GM19463 (cell line): Measurements from ENCODE around the gene CLOCK.

Experiments
- ATAC-seq: cut with Tn5 transposase; IDR thresholded peaks from one replicate; pipeline ENCODE4 v1.9.1; 2021; ENCODE audit warnings: mild to moderate bottlenecking, moderate library complexity; ENCODE audit not compliant: unreplicated experiment

The CLOCK gene

DNA sequence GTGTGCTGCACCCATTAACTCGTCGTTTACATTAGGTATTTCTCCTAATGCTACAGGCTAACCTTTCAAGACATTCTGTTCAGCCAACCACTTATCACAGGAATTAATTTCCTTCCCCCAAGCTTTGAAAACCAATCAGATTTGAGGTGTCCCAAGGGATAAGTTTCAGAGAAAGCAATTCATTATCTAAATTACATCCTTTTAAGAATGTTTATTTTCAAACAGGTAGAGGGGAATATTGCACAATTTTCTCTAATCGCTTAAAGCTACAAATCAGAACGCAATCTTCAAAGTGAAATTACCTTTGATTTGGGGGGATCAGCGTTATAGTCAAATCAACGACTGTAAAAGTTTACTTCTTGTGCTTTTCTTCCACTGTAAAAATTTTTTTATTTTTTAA, 1.6 kb downstream of the CLOCK start:
- ATAC-seq: no peak

DNA sequence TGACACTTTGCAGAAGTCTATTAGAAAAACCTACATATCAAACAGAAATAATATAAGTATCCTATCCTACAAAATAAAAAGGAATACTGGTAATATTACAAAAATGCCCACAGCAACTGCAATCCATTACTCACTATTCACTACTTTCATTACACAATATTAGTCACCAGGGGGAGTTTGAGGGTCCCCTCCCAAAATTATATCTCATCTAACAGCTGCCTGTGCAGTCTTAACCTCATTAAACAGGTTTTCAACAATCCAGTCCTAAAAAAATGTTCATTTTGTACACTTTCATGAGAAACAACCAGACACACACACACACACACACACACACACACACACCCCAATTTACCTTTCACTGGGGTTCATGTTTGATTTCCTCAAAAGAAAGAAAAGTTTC, 2.9 kb downstream of the CLOCK start:
- no peak for ATAC-seq

DNA sequence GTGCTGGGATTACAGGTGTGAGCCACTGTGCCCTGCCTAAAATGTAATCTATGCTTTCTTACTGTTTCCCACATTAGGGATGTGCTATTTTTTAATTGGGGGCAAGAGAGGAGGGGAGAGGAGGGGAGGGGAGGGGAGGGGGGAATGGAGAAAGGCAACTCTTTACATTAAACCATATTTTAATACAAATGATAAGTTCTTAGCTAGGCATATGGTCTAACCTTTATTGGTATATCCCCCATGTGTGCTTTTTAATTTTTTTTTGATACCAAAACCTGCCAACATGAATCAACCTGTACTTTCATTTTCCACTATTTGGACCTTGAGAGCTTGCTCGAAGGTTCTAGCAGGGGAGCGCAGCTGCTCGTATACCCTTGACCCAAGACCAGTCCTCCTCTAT, 6.4 kb downstream of the CLOCK start:
- no peak for ATAC-seq

DNA sequence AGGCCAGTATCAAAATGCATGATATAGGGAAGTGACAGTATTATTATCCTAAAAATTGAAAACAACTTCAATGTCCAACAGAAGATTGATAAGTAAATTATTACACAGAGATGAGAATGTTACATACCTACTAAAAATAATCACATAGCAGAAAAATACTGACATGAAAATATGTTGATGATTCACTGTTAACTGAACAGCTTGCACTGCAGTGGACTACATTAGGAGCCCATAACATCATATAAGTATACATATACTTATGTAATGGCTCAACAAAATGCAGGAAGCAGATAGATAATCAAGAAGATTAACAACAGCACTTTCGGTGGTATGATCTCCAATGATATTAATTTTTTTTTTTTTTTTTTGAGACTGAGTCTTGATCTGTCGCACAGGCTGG, 7.1 kb downstream of the CLOCK start:
- no peak for ATAC-seq

DNA sequence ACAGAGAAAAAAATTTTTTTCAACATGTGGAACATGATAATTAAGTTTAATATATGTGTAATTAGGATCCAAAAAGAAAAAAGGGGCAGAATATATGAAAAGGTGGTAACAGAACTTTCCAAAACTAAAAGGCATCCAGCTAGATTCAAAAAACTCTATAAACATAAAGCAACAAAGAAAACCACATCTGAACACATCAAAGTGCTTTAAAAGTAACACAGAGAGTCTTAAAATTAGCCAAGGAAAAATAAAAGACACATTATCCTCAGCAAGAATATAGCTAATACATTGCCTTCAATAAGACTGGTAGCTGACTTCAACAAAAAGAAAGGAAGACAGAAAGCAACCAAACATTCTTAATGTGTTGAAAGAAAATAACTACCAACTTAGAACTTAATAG, 8.2 kb downstream of the CLOCK start:
- ATAC-seq: no peak

DNA sequence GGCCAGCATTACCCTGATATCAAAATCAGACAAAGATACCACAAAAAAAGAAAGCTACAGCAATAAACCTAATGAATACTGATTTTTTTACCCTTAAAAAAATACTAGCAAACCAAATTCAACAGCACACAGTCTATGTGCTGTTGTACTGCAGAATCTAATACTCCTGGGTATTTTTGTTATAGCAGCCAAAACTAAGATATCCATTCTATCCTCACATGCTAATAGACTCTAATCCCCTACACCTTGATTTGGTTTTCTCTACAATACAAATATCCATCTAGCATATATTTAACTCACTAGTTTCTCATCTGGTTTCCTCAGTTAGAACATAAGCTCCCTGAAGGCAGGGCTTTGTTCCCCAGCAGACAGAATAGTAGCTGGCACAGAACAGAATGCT, 12.4 kb downstream of the CLOCK start:
- ATAC-seq: no peak

DNA sequence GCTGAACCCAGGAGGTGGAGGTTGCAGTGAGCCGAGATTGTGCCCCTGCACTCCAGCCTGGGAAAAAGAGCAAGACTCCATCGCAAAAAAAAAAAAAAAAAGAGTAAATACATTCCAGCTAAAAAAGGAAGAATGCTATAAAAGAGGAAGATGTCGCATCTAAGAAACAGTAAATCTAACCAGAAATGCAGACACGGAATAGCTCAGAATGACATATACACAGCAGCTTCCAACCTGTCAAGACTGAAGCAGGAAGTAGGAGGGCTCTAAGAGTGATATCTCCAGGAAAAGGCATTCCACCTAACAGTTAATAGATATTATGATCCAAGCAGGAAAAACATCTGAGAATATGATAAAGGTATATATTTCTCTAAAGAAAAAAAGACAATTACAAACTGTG, 16.0 kb downstream of the CLOCK start:
- no peak for ATAC-seq

DNA sequence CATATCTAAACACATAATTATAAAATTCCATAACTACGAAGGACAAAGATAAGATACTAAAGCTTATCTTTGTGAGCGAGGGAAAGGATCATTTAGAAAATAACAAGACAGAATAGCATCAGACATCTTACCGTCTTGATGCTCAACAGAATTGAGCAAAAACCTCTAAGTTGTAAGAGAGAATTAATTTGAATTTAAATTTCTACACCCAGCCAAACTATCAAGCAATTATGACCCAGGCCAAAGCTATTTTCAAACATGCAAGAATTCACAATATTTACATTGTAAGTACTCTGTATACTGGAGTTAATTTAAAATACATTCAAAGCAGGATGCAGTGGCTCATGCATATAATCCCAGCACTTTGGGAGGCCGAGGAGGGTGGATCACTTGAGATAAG, 16.5 kb downstream of the CLOCK start:
- ATAC-seq: no peak

DNA sequence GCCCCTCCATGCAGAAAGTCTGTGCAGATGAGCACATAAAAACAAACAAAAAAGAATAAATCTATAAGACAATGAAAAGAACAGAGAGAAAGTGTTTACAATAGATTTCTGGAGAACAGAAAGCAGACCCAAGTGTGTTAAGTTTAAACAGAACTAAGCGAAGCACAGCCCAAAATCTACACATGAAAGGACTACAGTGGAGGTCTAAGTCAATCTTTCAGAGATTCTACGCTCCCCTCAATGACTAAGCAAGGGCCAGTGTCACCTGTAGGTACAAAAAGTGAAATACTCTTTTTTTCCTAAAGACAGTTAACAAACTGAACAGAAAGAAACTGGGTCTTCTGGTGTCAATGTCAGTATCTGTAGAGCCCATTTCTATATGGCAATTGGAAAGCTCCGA, 18.2 kb downstream of the CLOCK start:
- ATAC-seq: no peak

DNA sequence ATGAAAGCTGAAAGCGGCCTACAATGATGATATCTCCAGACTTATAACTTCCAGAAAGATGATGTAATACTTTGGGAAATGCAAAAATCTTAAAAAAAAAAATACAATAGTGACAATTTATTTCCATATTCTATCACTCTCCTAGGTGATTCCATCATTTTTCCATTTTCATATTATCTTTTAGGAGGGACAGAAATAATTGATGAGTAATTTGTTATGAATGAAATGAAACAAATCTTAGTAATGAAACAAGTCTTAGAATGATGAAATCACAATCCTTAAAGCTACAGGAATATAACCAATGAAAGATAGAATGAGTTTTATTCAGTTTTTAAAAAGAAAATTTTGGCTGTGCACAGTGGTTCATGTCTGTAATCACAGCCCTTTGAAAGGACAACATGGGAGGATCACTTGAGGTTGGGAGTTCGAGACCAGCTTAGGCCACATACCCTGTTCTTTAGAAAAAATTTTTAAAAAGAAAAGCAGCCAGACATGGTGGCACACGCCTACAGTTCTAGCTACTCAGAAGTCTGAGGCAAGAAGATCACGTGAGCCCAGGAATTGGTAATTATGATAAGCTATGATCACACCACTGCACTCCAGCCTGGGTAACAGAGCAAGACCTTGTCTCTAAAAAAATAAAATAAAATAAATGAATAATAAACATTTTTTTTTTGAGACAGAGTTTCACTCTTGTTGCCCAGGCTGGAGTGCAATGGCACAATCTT, 21.7 kb downstream of the CLOCK start:
- ATAC-seq: no peak

DNA sequence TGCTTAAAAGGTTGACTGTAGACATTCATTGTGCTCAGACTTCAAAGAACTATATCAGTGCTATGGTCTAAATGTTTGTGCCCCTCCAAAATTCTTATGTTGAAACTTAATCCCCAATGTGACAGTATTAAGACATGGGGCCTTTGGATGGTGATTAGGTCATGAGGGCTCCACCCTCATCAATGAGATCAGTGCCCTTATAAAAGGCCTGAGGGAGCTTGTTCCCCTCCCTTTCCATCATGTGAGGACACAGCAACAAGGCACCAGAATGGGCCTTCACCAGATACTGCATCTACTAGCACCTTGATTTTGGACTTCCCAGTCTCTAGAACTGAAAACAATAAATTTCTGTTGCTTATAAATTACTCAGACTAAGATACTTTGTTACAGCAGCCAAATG, 28.3 kb downstream of the CLOCK start:
- ATAC-seq: no peak

DNA sequence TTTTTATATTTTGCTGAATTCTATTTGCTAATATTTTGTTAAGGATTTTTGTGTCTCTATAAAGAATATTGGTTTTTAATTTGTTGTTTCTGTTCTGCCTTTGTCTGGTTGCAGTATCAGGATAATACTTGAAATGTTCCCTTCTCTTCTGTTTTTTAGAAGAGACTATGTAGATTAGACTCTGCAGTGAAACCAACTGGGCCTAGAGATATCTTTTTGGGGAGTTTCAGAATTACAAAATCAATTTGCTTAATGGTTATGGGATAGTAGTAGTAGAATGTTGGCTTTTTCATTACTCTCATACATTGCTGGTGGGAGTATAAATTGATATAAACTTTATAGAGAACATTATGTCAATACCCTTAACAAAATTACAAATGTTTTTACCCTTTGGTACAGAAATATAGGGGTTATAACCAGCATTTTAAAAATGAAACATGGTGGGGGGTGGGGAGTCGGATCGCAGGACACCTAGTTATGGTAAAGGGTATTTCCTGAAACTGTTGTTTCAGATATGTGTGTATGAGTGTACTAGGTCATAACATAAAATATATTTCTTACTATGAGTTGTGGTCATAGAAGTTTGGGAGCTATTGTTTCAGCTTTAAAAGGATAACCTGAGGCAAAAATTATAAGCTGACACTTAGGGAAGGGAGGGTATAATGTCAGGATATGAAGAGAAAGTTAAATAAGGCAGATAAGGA, 29.0 kb downstream of the CLOCK start:
- ATAC-seq: no peak

DNA sequence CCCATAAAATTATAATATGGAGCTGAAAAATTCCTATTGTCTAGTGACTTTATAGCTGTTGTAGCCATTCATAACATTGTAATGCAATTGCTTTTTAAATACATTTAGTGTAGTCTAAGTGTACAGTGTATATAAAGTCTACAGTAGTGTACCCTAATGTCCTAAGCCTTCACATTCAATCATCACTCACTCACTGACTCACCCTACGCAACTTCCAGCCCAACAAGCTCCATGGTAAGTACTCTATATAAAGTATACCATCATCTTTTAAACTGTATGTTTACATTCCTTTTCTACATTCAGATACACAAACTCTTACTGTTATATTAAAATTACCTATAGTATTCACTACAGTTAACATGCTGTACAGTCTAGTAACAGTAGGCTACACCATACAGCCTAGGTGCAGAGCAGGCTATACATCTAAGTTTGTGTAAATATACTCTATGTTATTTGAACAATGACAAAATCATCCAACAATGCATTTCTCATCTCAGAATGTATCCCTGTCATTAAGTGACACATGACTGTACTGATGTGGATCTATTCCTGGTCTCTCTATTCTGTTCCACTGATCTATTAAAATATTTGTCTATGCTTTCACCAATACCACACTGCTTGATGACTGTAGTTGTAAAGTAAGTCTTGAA, 33.7 kb downstream of the CLOCK start:
- ATAC-seq: no peak

DNA sequence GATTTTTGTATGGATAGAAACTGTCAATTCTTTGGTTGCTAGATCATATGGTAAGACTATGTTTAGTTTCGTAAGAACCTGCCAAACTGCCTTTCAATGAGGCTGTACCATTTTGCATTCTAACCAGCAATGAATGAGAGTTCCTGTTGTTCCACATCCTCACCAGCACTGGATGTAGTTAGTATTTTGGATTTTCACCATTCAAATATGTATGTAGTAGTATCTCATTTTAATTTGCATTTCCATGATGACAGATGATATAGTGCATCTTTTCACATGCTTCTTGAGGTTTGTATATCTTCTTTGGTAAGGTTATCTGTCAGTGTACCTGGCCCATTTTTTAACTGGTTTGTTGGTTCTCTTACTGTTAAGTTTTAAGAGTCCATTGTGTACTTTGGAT, 34.6 kb downstream of the CLOCK start:
- ATAC-seq: no peak

DNA sequence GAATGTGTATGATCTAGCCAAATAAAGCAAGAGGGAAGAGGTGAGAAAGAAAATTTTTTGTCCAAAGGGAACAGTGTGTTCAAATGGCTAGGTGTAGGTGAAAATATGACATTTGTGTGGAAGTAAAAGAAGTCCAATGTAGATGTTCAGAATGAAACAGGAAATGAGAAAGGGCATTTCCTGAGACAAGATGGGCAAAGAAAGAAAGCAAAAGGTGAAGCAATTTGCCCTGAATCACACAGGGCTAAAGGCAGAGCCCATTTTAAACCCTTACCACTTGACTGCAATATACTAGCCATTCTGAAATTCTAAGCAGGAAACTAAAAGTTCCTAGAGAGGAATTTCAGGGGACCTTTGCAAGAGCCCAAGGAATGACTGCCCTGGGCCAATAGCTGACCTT, 36.0 kb downstream of the CLOCK start:
- no peak for ATAC-seq

DNA sequence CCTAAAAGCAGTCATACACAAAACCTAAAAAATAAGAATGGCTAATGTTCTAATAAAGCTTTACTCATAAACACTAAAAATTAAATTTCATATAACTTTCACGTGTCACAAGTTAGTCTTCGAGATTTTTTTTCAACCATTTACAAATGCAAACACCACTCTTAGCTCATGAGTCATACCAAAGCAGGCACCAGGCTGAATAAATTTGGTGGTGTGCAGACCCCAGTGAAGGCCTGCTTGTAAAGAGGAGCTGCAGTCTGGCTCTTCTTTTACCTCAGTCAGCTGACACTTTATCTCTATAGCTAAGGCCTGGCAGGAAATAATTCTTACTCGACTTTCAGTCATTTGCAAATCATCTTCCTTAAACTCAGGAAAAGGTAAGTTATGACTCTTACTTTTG, 37.4 kb downstream of the CLOCK start:
- no peak for ATAC-seq

DNA sequence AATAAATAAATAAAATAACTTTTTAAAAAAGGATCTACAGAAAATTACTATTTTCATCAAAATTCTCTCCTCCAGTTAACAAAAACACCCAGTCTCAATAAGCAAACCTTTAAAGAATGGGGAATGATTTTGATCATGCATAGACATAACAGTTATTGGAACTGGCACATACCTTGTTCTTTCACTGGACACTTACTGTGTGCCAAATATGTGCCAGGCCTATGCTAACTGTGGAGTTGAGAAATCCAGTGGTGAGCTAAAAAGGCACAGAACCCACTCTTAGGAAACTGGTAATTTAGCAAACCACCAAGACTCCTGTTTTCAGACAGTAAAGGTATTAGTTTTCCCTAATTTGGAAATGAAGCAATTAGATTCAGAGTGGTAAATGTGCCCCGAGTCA, 39.1 kb downstream of the CLOCK start:
- no peak for ATAC-seq

DNA sequence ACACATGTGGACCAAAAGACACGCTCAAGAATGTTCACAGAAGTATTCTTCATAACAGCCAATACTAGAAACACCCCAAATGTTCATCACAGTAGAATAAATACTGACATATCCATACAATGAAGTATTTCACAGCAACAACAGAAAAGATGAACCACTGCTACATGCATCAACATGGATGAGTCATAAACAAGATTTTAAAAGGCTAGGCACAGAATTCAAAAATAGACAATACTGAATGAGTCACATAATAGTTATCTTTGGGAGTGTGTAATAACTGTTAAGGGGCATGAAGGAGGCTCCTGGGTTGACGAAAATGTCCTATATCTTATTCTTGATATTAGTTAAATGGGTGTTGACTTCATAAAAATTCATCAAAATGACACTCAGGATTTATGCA, 43.5 kb downstream of the CLOCK start:
- ATAC-seq: peak; percentile 49

DNA sequence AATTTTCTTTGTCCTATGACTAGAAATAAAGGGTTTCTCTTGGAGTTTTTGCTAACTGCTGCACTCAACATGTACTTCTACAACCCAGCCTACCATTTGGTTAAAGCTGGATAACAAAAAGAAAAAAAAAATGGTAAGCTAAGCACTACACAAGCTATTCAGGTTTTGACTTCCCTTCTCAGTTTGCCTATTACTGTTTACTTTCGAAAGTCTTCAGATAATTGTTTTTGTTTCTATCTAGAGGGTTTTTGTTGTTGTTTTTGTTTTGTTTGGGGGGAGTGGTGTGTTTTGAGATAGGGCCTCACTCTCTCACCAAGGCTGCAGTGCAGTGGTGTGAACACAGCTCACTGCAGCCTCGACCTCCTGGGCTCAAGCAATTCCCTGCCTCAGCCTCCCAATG, 46.6 kb downstream of the CLOCK start:
- no peak for ATAC-seq

DNA sequence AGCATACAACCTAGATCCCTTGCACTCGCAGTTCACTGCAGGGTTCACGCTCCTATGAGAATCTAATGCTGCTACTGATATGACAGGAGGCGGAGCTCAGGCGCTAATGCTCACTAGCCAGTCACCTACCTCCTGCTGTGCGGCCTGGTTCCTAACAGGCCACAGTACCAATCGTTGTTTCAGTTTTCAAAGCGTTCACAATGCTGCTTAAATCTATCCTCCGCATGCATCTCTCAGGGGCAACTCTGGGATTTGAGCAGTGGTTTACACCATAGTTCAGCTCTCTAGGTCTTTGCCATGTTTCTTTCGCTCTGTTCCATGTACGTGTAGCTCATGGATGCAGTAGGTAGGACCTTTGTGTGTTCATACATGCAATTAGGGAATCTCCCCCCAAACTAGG, 47.2 kb downstream of the CLOCK start:
- no peak for ATAC-seq

DNA sequence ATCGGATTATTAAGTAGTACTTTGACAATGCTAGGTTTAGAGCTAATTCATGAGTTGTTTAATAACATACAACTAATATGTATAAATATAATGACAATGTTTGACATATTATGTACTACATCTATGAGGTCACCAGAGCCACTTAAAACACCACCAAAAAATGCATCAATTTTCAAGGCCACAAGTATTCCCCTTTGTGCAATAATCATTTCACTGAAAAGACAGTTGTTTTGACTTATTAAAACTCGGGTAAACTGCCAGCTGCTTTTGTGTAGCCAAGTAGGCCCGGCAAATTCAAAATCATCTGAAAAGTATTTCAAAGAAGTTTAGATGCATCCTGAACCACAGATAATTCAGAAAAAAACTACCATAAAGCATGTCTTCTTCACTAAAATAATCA, 48.7 kb downstream of the CLOCK start:
- no peak for ATAC-seq

DNA sequence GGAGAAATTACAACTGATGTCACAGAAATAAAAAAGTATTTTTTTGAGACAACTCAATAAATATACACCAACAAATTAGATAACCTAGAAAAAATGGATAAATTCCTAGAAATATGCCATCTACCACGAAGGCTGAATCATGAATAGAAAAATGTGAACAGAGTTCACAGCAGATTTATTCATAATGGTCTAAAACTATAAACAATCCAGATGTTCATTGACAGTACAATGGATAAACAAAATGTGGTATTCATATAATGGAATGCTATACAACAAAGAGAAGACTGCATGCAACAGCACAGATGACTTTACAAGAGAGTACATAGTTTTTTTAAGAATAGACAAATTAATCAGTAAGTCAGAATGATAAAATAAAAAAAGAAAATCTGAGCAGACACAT, 55.2 kb downstream of the CLOCK start:
- no peak for ATAC-seq
